IPS DF 6.9 (cell line): ENCODE measurements around the gene MEF2A.

Experiments used
- DNase-seq: peaks from one replicate; pipeline ENCODE4 v3.0.0-alpha.2; 2013; ENCODE audit warnings: low read depth, low spot score
- H3K27ac ChIP-seq: one replicate; pipeline ENCODE4 v1.5.1; 2013; ENCODE audit warnings: low read length, control low read depth
- H3K27me3 ChIP-seq: 2 replicates; pipeline ENCODE4 v1.6.1; 2013; ENCODE audit warnings: mild to moderate bottlenecking, low read length; ENCODE audit not compliant: control insufficient read depth, insufficient read depth
- H3K36me3 ChIP-seq: 2 replicates; pipeline ENCODE4 v1.6.1; 2013; ENCODE audit warnings: low read length; ENCODE audit not compliant: control insufficient read depth, insufficient read depth
- H3K4me1 ChIP-seq: 2 replicates; pipeline ENCODE4 v1.6.1; 2013; ENCODE audit warnings: low read length; ENCODE audit not compliant: control insufficient read depth, insufficient read depth
- H3K4me3 ChIP-seq: 2 replicates; pipeline ENCODE4 v1.5.1; 2013; ENCODE audit warnings: mild to moderate bottlenecking, low read length
- H3K9me3 ChIP-seq: 2 replicates; pipeline ENCODE4 v1.6.1; 2013; ENCODE audit warnings: low read length, inconsistent platforms; ENCODE audit not compliant: control insufficient read depth, insufficient read depth
- WGBS: extraction: QIAGEN DNeasy Blood & Tissue Kit; methylation state at CpG from one replicate; pipeline ENCODE4 v1.1.7; 2013; ENCODE audit warnings: mixed read lengths, missing lambda C conversion rate; ENCODE audit not compliant: insufficient read length, insufficient coverage; 5-methylcytosine and 5-hydroxymethylcytosine counted together

MEF2A gene

GRCh38 chr15:99671926-99672635 is 106.3 kb downstream of the MEF2A start:
- Histone ChIP-seq H3K9me3 (no peaks in the 10 kb centered on the region), H3K36me3 (no peaks in the 10 kb centered on the region), H3K4me3 (no peak overlapping the region), H3K27ac (no peak overlapping the region), H3K4me1 (no peaks in the 10 kb centered on the region), H3K27me3 (no peaks in the 10 kb centered on the region)
- no CpG with 5 or more reads among the region's 2 CpGs for WGBS
- no peak for DNase-seq

GRCh38 chr15:99673111-99673510 is 107.3 kb downstream of the MEF2A start:
- H3K4me3 ChIP-seq, result no peak overlapping the region
- no peaks in the 10 kb centered on the region for H3K4me1 ChIP-seq
- no peak for DNase-seq
- H3K27ac ChIP-seq, result no peak overlapping the region
- H3K36me3 ChIP-seq, result no peaks in the 10 kb centered on the region
- no peaks in the 10 kb centered on the region for H3K27me3 ChIP-seq
- H3K9me3 ChIP-seq, result no peaks in the 10 kb centered on the region
- no CpG with 5 or more reads among the region's 1 CpG for WGBS

GRCh38 chr15:99674279-99674678 is 108.5 kb downstream of the MEF2A start:
- WGBS, result no CpG with 5 or more reads among the region's 2 CpGs
- no peak overlapping the region for H3K4me3 ChIP-seq
- no peak overlapping the region for H3K27ac ChIP-seq

GRCh38 chr15:99677540-99678134 is 111.9 kb downstream of the MEF2A start:
- H3K4me3 ChIP-seq, result no peak overlapping the region
- WGBS, result 100% methylated on average over 1 of the region's 4 CpGs
- no peaks in the 10 kb centered on the region for H3K9me3 ChIP-seq
- no peak overlapping the region for H3K27ac ChIP-seq
- H3K4me1 ChIP-seq, result no peaks in the 10 kb centered on the region
- no peak for DNase-seq
- no peaks in the 10 kb centered on the region for H3K36me3 ChIP-seq
- H3K27me3 ChIP-seq, result no peaks in the 10 kb centered on the region

More at GRCh38 chr15:99674279-99674678, 108.5 kb downstream of the MEF2A start:
- Histone ChIP-seq H3K9me3 (no peaks in the 10 kb centered on the region), H3K27me3 (no peaks in the 10 kb centered on the region), H3K36me3 (no peaks in the 10 kb centered on the region), H3K4me1 (no peaks in the 10 kb centered on the region)
- no peak for DNase-seq

- Histone ChIP-seq H3K9me3 (no peaks in the 10 kb centered on the region), H3K27me3 (no peaks in the 10 kb centered on the region), H3K4me3 (no peak overlapping the region), H3K27ac (no peak overlapping the region), H3K4me1 (no peaks in the 10 kb centered on the region), H3K36me3 (no peaks in the 10 kb centered on the region)
- DNase-seq, result no peak
Measured at GRCh38 chr15:99680276-99680675, 114.5 kb downstream of the MEF2A start.

GRCh38 chr15:99681990-99682389 is 116.2 kb downstream of the MEF2A start:
- Histone ChIP-seq H3K27me3 (no peaks in the 10 kb centered on the region), H3K9me3 (no peaks in the 10 kb centered on the region), H3K36me3 (no peaks in the 10 kb centered on the region), H3K4me3 (no peak overlapping the region), H3K27ac (no peak overlapping the region), H3K4me1 (no peaks in the 10 kb centered on the region)
- DNase-seq, result no peak
- WGBS, result no CpG with 5 or more reads among the region's 1 CpG

GRCh38 chr15:99682455-99682854 is 116.7 kb downstream of the MEF2A start:
- no CpG with 5 or more reads among the region's 1 CpG for WGBS
- Histone ChIP-seq H3K4me3 (no peak overlapping the region), H3K27me3 (no peaks in the 10 kb centered on the region), H3K27ac (no peak overlapping the region), H3K36me3 (no peaks in the 10 kb centered on the region), H3K9me3 (no peaks in the 10 kb centered on the region), H3K4me1 (no peaks in the 10 kb centered on the region)
- DNase-seq, result no peak

GRCh38 chr15:99683000-99683670 is 117.4 kb downstream of the MEF2A start:
- no CpG with 5 or more reads among the region's 9 CpGs for WGBS
- no peak overlapping the region for H3K4me3 ChIP-seq

GRCh38 chr15:99686290-99686689 is 120.5 kb downstream of the MEF2A start:
- H3K9me3 ChIP-seq, result no peaks in the 10 kb centered on the region
- no CpG with 5 or more reads among the region's 1 CpG for WGBS
- H3K27ac ChIP-seq, result no peak overlapping the region
- no peaks in the 10 kb centered on the region for H3K27me3 ChIP-seq
- no peaks in the 10 kb centered on the region for H3K36me3 ChIP-seq
- H3K4me3 ChIP-seq, result no peak overlapping the region
- no peak for DNase-seq
- no peaks in the 10 kb centered on the region for H3K4me1 ChIP-seq

More at GRCh38 chr15:99683000-99683670, 117.4 kb downstream of the MEF2A start:
- Histone ChIP-seq H3K36me3 (no peaks in the 10 kb centered on the region), H3K27ac (no peak overlapping the region), H3K4me1 (no peaks in the 10 kb centered on the region), H3K9me3 (no peaks in the 10 kb centered on the region), H3K27me3 (no peaks in the 10 kb centered on the region)
- no peak for DNase-seq

- Histone ChIP-seq H3K4me3 (no peak overlapping the region), H3K27ac (no peak overlapping the region), H3K9me3 (no peaks in the 10 kb centered on the region), H3K27me3 (no peaks in the 10 kb centered on the region), H3K4me1 (no peaks in the 10 kb centered on the region), H3K36me3 (no peaks in the 10 kb centered on the region; the same call in 1 of the 2 replicates)
- no CpG with 5 or more reads among the region's 3 CpGs for WGBS
- DNase-seq, result no peak
Measured at GRCh38 chr15:99692825-99693224, 127.0 kb downstream of the MEF2A start.
